Measurements from ENCODE around the gene ZBTB16.

The ZBTB16 gene

GRCh38 chr11:114059984-114060391, 477 bp downstream of the ZBTB16 start:
- Histone ChIP-seq H3K4me1 (ENCODE audit: control insufficient read depth, insufficient read depth, low read length) (no peaks in the 10 kb centered on the region; the same call in 1 of the 2 replicates), H3K9me3 (ENCODE audit: control insufficient read depth, insufficient read depth, low read depth, low read length) (no peaks in the 10 kb centered on the region), H3K4me3 (ENCODE audit: low read depth, low read length) (peak overlapping the region; percentile 75), H3K36me3 (ENCODE audit: control insufficient read depth in 2 of 2, insufficient read depth in 1 of 2, low read length in 2 of 2) (peaks cover 0 to 19% of the 10 kb centered on the region in 2 experiments; a peak in 1 of 3 replicates), H3K27ac (ENCODE audit: extremely low read depth, low read depth, low read length) (peak overlapping the region; percentile 90)
- ChIA-PET POLR2A (interaction anchor here (0.5 to 1.9 kb wide), 13 partner anchors 9 to 254 kb away, joined by 3 to 8 read pairs (median 4); no protein-coding TSS in a partner anchor), CTCF (interaction anchor here (1.3 to 1.8 kb wide), 7 partner anchors 11 to 201 kb away, joined by 3 to 13 read pairs (median 4); no protein-coding TSS in a partner anchor)
- TF ChIP-seq, protein P1, sequence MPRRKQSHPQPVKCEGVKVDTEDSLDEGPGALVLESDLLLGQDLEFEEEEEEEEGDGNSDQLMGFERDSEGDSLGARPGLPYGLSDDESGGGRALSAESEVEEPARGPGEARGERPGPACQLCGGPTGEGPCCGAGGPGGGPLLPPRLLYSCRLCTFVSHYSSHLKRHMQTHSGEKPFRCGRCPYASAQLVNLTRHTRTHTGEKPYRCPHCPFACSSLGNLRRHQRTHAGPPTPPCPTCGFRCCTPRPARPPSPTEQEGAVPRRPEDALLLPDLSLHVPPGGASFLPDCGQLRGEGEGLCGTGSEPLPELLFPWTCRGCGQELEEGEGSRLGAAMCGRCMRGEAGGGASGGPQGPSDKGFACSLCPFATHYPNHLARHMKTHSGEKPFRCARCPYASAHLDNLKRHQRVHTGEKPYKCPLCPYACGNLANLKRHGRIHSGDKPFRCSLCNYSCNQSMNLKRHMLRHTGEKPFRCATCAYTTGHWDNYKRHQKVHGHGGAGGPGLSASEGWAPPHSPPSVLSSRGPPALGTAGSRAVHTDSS (tag by site-specific recombination; IDR thresholded peaks at IDR 0.05) = no peak
- peak; percentile 96 for TF ChIP-seq ZFHX2 (tag by site-specific recombination; conservative IDR thresholded peaks at IDR 0.05)
- TF ChIP-seq, protein P2, sequence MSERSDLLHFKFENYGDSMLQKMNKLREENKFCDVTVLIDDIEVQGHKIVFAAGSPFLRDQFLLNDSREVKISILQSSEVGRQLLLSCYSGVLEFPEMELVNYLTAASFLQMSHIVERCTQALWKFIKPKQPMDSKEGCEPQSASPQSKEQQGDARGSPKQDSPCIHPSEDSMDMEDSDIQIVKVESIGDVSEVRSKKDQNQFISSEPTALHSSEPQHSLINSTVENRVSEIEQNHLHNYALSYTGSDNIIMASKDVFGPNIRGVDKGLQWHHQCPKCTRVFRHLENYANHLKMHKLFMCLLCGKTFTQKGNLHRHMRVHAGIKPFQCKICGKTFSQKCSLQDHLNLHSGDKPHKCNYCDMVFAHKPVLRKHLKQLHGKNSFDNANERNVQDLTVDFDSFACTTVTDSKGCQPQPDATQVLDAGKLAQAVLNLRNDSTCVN (tag by site-specific recombination; optimal IDR thresholded peaks at IDR 0.05) = peak; percentile 56
- peak; percentile 19; the same call in 1 of the 2 replicates for TF ChIP-seq SCRT2 (tag by site-specific recombination; IDR thresholded peaks at IDR 0.05)
- no peak for TF ChIP-seq ZNF138 (tag by site-specific recombination; IDR thresholded peaks at IDR 0.05; ENCODE audit: borderline replicate concordance)
- TF ChIP-seq ZSCAN5A (tag by site-specific recombination; IDR thresholded peaks at IDR 0.05) = no peak
- peak; percentile 89 for TF ChIP-seq ZBTB8A (tag by site-specific recombination; IDR thresholded peaks at IDR 0.05)
- TF ChIP-seq TCF7L2 (IDR thresholded peaks at IDR 0.05; ENCODE audit: borderline replicate concordance, low read depth, low read length) = no peak
- TF ChIP-seq GLIS2 (tag by site-specific recombination; IDR thresholded peaks at IDR 0.05) = peak; percentile 70; the same call in 1 of the 2 replicates
- peak; percentile 94 for TF ChIP-seq EGR2 (tag by site-specific recombination; IDR thresholded peaks at IDR 0.05; ENCODE audit: low read depth)
- TF ChIP-seq, protein P3, sequence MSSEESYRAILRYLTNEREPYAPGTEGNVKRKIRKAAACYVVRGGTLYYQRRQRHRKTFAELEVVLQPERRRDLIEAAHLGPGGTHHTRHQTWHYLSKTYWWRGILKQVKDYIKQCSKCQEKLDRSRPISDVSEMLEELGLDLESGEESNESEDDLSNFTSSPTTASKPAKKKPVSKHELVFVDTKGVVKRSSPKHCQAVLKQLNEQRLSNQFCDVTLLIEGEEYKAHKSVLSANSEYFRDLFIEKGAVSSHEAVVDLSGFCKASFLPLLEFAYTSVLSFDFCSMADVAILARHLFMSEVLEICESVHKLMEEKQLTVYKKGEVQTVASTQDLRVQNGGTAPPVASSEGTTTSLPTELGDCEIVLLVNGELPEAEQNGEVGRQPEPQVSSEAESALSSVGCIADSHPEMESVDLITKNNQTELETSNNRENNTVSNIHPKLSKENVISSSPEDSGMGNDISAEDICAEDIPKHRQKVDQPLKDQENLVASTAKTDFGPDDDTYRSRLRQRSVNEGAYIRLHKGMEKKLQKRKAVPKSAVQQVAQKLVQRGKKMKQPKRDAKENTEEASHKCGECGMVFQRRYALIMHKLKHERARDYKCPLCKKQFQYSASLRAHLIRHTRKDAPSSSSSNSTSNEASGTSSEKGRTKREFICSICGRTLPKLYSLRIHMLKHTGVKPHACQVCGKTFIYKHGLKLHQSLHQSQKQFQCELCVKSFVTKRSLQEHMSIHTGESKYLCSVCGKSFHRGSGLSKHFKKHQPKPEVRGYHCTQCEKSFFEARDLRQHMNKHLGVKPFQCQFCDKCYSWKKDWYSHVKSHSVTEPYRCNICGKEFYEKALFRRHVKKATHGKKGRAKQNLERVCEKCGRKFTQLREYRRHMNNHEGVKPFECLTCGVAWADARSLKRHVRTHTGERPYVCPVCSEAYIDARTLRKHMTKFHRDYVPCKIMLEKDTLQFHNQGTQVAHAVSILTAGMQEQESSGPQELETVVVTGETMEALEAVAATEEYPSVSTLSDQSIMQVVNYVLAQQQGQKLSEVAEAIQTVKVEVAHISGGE (tag by site-specific recombination; conservative IDR thresholded peaks at IDR 0.05; ENCODE audit: low read depth) = peak; percentile 60
- peak; percentile 28 for TF ChIP-seq ZNF341 (tag by site-specific recombination; IDR thresholded peaks at IDR 0.05; ENCODE audit: low read depth)
- 0 out of 2 replicates have a peak, but pooled peaks have one; percentile 57 for TF ChIP-seq ZNF704 (tag by site-specific recombination; IDR thresholded peaks at IDR 0.05)
- TF ChIP-seq ZNF335 (tag by site-specific recombination; conservative IDR thresholded peaks at IDR 0.05) = peak; percentile 54
- no peak for TF ChIP-seq ZNF184 (tag by site-specific recombination; IDR thresholded peaks at IDR 0.05)
- no peak for TF ChIP-seq ZNF239 (tag by site-specific recombination; IDR thresholded peaks at IDR 0.05)
- 0 out of 2 replicates have a peak, but pooled peaks have one; percentile 17 for TF ChIP-seq ZBTB20 (tag by site-specific recombination; IDR thresholded peaks at IDR 0.05)
- no peak for TF ChIP-seq ZNF658 (tag by site-specific recombination; IDR thresholded peaks at IDR 0.05)
- TF ChIP-seq, protein P4, sequence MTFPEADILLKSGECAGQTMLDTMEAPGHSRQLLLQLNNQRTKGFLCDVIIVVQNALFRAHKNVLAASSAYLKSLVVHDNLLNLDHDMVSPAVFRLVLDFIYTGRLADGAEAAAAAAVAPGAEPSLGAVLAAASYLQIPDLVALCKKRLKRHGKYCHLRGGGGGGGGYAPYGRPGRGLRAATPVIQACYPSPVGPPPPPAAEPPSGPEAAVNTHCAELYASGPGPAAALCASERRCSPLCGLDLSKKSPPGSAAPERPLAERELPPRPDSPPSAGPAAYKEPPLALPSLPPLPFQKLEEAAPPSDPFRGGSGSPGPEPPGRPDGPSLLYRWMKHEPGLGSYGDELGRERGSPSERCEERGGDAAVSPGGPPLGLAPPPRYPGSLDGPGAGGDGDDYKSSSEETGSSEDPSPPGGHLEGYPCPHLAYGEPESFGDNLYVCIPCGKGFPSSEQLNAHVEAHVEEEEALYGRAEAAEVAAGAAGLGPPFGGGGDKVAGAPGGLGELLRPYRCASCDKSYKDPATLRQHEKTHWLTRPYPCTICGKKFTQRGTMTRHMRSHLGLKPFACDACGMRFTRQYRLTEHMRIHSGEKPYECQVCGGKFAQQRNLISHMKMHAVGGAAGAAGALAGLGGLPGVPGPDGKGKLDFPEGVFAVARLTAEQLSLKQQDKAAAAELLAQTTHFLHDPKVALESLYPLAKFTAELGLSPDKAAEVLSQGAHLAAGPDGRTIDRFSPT (tag by site-specific recombination; IDR thresholded peaks at IDR 0.05) = no peak
- no peak for TF ChIP-seq SALL2 (tag by site-specific recombination; IDR thresholded peaks at IDR 0.05; ENCODE audit: borderline replicate concordance)

All from HEK293 (cell line).